ENCODE measurements around the gene PON2. TPM values are rescaled to one million over a fixed set of nuclear protein-coding genes. Genes with fewer than 3 reads are reported as not detected.

The PON2 gene
- total and polyA plus RNA-seq, 2 of the 8 experiments (the other 6 are each of a cell fraction or from before 2014, with no cell fraction given), result 20.6 to 31.0 TPM

DNA sequence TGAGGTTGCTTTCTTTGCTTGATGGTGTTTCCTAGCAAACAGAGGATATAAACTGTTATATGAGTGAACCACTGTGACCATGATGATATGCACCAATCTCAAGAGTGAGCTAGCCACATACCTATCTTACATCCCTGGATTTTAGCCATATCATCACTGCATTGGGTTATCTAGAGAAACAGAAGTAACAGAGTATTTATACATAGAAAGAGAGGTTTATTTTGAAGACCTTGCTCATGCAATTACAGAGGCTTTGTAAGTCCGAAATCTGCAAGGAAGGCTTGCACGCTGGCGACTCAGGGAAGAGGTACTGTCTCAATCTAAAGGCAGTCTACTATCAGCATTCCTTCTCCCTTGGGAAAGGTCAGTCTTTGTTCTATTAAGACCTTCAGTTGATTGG lies 11.8 kb upstream of the PON2 start:
- no peak for FAIRE-seq
- no peak overlapping the region for H2BK15ac ChIP-seq (ENCODE audit: low read length)
- no peak overlapping the region for H2AK5ac ChIP-seq (ENCODE audit: low read depth, low read length)
- no peak overlapping the region for H3K14ac ChIP-seq (ENCODE audit: insufficient read length)
- H2BK12ac ChIP-seq (ENCODE audit: low read depth, low read length), result no peak overlapping the region
- TF ChIP-seq GTF2F1 (IDR thresholded peaks at IDR 0.05; ENCODE audit: borderline replicate concordance, low read depth, low read length) (no peak), EGR1 (IDR thresholded peaks at IDR 0.05; ENCODE audit: borderline replicate concordance, low read depth, low read length) (no peak), SUZ12 (IDR thresholded peaks at IDR 0.05; ENCODE audit: low read length) (no peak), CTBP2 (IDR thresholded peaks at IDR 0.05; ENCODE audit: borderline replicate concordance, insufficient read depth, insufficient read length, low read length) (no peak), PHF8 (conservative IDR thresholded peaks at IDR 0.05; ENCODE audit: low read depth, low read length) (no peak), CHD2 (IDR thresholded peaks at IDR 0.05; ENCODE audit: low read length) (no peak), RFX5 (IDR thresholded peaks at IDR 0.05; ENCODE audit: borderline replicate concordance, low read depth, low read length) (no peak), CBX5 (IDR thresholded peaks at IDR 0.05; ENCODE audit: low read depth, low read length) (no peak)
- TF ChIP-seq, protein P1, sequence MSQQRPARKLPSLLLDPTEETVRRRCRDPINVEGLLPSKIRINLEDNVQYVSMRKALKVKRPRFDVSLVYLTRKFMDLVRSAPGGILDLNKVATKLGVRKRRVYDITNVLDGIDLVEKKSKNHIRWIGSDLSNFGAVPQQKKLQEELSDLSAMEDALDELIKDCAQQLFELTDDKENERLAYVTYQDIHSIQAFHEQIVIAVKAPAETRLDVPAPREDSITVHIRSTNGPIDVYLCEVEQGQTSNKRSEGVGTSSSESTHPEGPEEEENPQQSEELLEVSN (IDR thresholded peaks at IDR 0.05), result no peak
- 91% methylated on average over 3 of the region's 3 CpGs; no CpG with 5 or more reads in 1 of the 2 experiments for WGBS, 2 experiments (ENCODE audit: extremely low coverage in 1 of 2, insufficient coverage in 1 of 2, insufficient read length in 1 of 2, insufficient replicate concordance in 2 of 2, low coverage in 1 of 2, low lambda C conversion rate in 2 of 2, missing lambda C conversion rate in 1 of 2)
- ChIA-PET CTCF (ENCODE audit: partially characterized antibody) (interaction anchor here (0.9 to 1.4 kb wide), 2 partner anchors 30 to 243 kb away, joined by 3 to 5 read pairs; no protein-coding TSS in a partner anchor), POLR2A (ENCODE audit: partially characterized antibody) (no interaction called here)
- no peak overlapping the region for H4K5ac ChIP-seq (ENCODE audit: insufficient read length, low read depth, low read length)
- H4K8ac ChIP-seq (ENCODE audit: extremely low read depth, insufficient read depth, low read length), result no peak overlapping the region
- H3K36me3 ChIP-seq (ENCODE audit: control insufficient read depth in 2 of 4, insufficient read depth in 4 of 4, low read length in 3 of 4), result no peaks in the 10 kb centered on the region
- no peak overlapping the region for H3K4ac ChIP-seq (replicated peaks; ENCODE audit: insufficient read length, low read depth, low read length)
- H3K27me3 ChIP-seq (replicated peaks in 1 of 4; ENCODE audit: control insufficient read depth in 3 of 4, extremely low read depth in 1 of 4, insufficient read depth in 3 of 4, low read length in 3 of 4), result no peaks in the 10 kb centered on the region
- DNase-seq (ENCODE audit: low read depth in 1 of 2, low spot score in 2 of 2), result no peak
- H3K4me1 ChIP-seq (replicated peaks in 1 of 4; ENCODE audit: control insufficient read depth in 3 of 4, insufficient read depth in 4 of 4, low read length in 3 of 4), result no peaks in the 10 kb centered on the region
- no peak overlapping the region for H3K56ac ChIP-seq (replicated peaks; ENCODE audit: insufficient read length, low read depth, low read length)
- no peak overlapping the region for H3K9ac ChIP-seq (replicated peaks in 1 of 4; ENCODE audit: extremely low read depth in 1 of 4, low read depth in 3 of 4, low read length in 3 of 4)
- H3K9me3 ChIP-seq (ENCODE audit: insufficient read depth in 2 of 2, low read depth in 1 of 2, low read length in 1 of 2), result no peaks in the 10 kb centered on the region
- H2AFZ ChIP-seq (ENCODE audit: low read length), result peak overlapping the region; percentile 81; the same call in 1 of the 2 replicates
- no peak overlapping the region for H3K4me2 ChIP-seq (ENCODE audit: insufficient read depth in 1 of 2, low read depth in 2 of 2, low read length in 2 of 2)
- no peak overlapping the region for H3K23ac ChIP-seq (ENCODE audit: insufficient read length)
- no peak overlapping the region for H4K91ac ChIP-seq (replicated peaks; ENCODE audit: insufficient read length, low read length)
- no peak overlapping the region for H2BK20ac ChIP-seq (ENCODE audit: low read length)
- H3K79me1 ChIP-seq (ENCODE audit: low read depth, low read length), result no peaks in the 10 kb centered on the region
- no peak overlapping the region for H2BK5ac ChIP-seq (ENCODE audit: low read depth, low read length)
- no peak overlapping the region for H3K18ac ChIP-seq (ENCODE audit: extremely low read depth, low read length)
- no peak overlapping the region for H3K4me3 ChIP-seq (ENCODE audit: extremely low read depth in 1 of 4, insufficient read depth in 2 of 4, low read depth in 3 of 4, low read length in 4 of 4)
- no peak overlapping the region for H2BK120ac ChIP-seq (replicated peaks; ENCODE audit: low read depth, low read length)
- no peaks in the 10 kb centered on the region for H4K20me1 ChIP-seq (replicated peaks in 1 of 2; ENCODE audit: control insufficient read depth in 1 of 2, insufficient read depth in 2 of 2, low read length in 2 of 2)
- H3K27ac ChIP-seq (ENCODE audit: low read depth, low read length), result no peak overlapping the region
- no peaks in the 10 kb centered on the region for H3K79me2 ChIP-seq (ENCODE audit: control insufficient read depth in 1 of 2, insufficient read depth in 2 of 2, low read length in 2 of 2)
- no peaks in the 10 kb centered on the region for H3K23me2 ChIP-seq (ENCODE audit: low read depth, low read length)
